ENCODE measurements around the gene KCNIP2.

GRCh38 chr10:101829561-101830315, 13.9 kb downstream of the KCNIP2 start:
- TF ChIP-seq CTCF (conservative IDR thresholded peaks at IDR 0.05) = no peak
- no peak for TF ChIP-seq ZFX (IDR thresholded peaks at IDR 0.05)

Measured in C4-2B (cell line).